Measurements from ENCODE around the gene REXO1. TPM values are rescaled to one million over a fixed set of nuclear protein-coding genes. Genes with fewer than 3 reads are reported as not detected.
"Not testable (repeated sequence)": the region's sequence is repeated elsewhere in the genome, so short reads cannot be mapped to it uniquely, and the experiment has no call there.

Gene REXO1
- total and polyA plus RNA-seq, 2 donors (not counting 1 experiment from before 2014, with no cell fraction given): 72.6 to 898 TPM

- Mint-ChIP-seq H3K4me3 (peak within 1 kb of the TSS; percentile 99), H3K27ac (peak within 1 kb of the TSS; percentile 96), H3K4me1 (peaks cover 35% of the 10 kb centered on the region)
- Histone ChIP-seq H3K4me3 (ENCODE audit: control extremely low read depth in 1 of 5, extremely low read depth in 1 of 5, insufficient read depth in 1 of 5, low read depth in 2 of 5, low read length in 4 of 5) (peak within 1 kb of the TSS; percentile 63 to 92 (median 86)), H2AFZ (ENCODE audit: insufficient read depth, low read depth, low read length, poor library complexity, severe bottlenecking) (peak within 1 kb of the TSS; percentile 31), H3K4me1 (ENCODE audit: control insufficient read depth in 2 of 2, insufficient read depth in 2 of 2, low read length in 2 of 2) (peaks cover 32 to 51% of the 10 kb centered on the region in 2 donors), H3K4me2 (replicated peaks; ENCODE audit: low read depth, low read length, poor library complexity, severe bottlenecking) (peak within 1 kb of the TSS; percentile 92), H4K20me1 (ENCODE audit: control insufficient read depth, insufficient read depth, low read length, poor library complexity, severe bottlenecking) (peaks cover 40% of the 10 kb centered on the region), H3K9ac (ENCODE audit: low read length) (peak within 1 kb of the TSS; percentile 74), H3K79me2 (ENCODE audit: control insufficient read depth, insufficient read depth, low read length) (peaks cover 50% of the 10 kb centered on the region), H3K27ac (ENCODE audit: low read length in 2 of 2) (peak within 1 kb of the TSS; percentile 59 to 62)
- ChIA-PET CTCF (interaction anchor here (0.6 to 2.3 kb wide), 4 partner anchors 9 to 181 kb away, joined by 3 to 6 read pairs (median 3); no protein-coding TSS in a partner anchor), POLR2A (interaction anchor here (0.6 to 3.3 kb wide), 3 partner anchors 10 to 165 kb away, joined by 3 to 20 read pairs (median 6); no protein-coding TSS in a partner anchor)
- H3K36me3 ChIP-seq (replicated peaks in 1 of 2; ENCODE audit: control extremely low read depth in 1 of 2, control insufficient read depth in 1 of 2, extremely low read depth in 1 of 2, insufficient read depth in 2 of 2, low read length in 1 of 2); H3K27me3 ChIP-seq (replicated peaks in 1 of 4; ENCODE audit: control extremely low read depth in 1 of 4, control insufficient read depth in 3 of 4, insufficient read depth in 4 of 4, low read length in 3 of 4); H3K9me3 Mint-ChIP-seq (ENCODE audit: insufficient read depth); H3K9me3 ChIP-seq (ENCODE audit: control extremely low read depth in 1 of 3, control insufficient read depth in 2 of 3, insufficient read depth in 1 of 3, low read length in 2 of 3); H3K27me3 Mint-ChIP-seq: not testable (repeated sequence)
- 22% methylated on average over 43 of the region's 46 CpGs for WGBS (ENCODE audit: insufficient coverage)
- DNase-seq (peak; percentile 95), ATAC-seq (ENCODE audit: low read depth) (peak; percentile 98)
- intact Hi-C loops (cut with micrococcal nuclease): loop anchor here (1.0 kb wide), 3 partner anchors 9 to 20 kb away; partner anchors contain the start of genes ADAT3 and SCAMP4
These were observed 37.3 kb upstream of the REXO1 start, which contains the start of gene ABHD17A for GRCh38 chr19:1885398-1886119. Gene ABHD17A (minus strand): TSS chr19:1885496. CDS start chr19:1881566, 3,930 bp downstream.

DNA sequence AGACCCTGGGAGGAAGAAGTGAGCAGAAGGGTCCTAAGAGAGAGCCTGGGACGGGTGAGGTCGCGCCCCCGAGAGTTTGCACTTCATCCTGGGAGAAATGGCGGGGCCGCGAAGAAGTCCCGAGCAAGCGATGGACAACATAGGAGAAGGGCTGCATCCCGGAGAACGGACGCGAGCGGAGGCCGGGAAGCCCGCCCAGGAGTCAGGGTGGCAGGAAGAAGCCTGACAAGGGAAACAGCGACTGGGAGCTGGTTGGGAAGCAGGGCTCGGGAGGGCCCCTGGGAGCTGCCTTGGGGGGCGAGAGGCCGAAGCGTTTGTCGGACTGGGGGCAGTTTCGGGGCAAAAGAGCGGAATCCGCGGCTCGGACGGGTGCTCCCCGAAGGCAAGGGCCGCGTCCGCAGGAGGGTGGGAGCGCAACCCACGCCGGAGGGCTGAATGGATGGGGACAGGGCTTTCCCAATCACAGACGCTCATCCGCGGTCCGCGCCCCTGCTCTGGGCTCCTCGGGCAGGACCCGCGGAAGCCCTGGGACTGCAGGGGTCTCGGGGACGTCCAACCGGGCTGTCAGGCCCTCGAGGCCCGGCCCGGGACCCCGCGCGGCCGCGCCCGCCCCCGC, 36.5 kb upstream of the REXO1 start:
- H3K27me3 Mint-ChIP-seq: no peaks in the 10 kb centered on the region
- 1% methylated on average over 56 of the region's 56 CpGs for WGBS (ENCODE audit: insufficient coverage)
- H3K9me3 ChIP-seq (ENCODE audit: control extremely low read depth in 1 of 3, control insufficient read depth in 2 of 3, insufficient read depth in 1 of 3, low read length in 2 of 3): no peaks in the 10 kb centered on the region
- peak overlapping the region; percentile 63 to 92 (median 86) for H3K4me3 ChIP-seq (ENCODE audit: control extremely low read depth in 1 of 5, extremely low read depth in 1 of 5, insufficient read depth in 1 of 5, low read depth in 2 of 5, low read length in 4 of 5)
- H3K4me1 ChIP-seq (ENCODE audit: control insufficient read depth in 2 of 2, insufficient read depth in 2 of 2, low read length in 2 of 2): peaks cover 32 to 51% of the 10 kb centered on the region in 2 donors
- H3K4me1 Mint-ChIP-seq: peaks cover 36% of the 10 kb centered on the region
- CTCF ChIA-PET: interaction anchor here (0.6 to 2.3 kb wide), 3 partner anchors 11 to 182 kb away, joined by 3 to 6 read pairs (median 3); no protein-coding TSS in a partner anchor
- H4K20me1 ChIP-seq (ENCODE audit: control insufficient read depth, insufficient read depth, low read length, poor library complexity, severe bottlenecking): peaks cover 46% of the 10 kb centered on the region
- H3K9me3 Mint-ChIP-seq (ENCODE audit: insufficient read depth): no peaks in the 10 kb centered on the region
- ATAC-seq (ENCODE audit: low read depth) (no peak), DNase-seq (no peak)
- H3K4me2 ChIP-seq (replicated peaks; ENCODE audit: low read depth, low read length, poor library complexity, severe bottlenecking): peak overlapping the region; percentile 92
- TF ChIP-seq CTCF (IDR thresholded peaks at IDR 0.05) (no peak), EZH2 (IDR thresholded peaks at IDR 0.05; ENCODE audit: borderline replicate concordance, insufficient read depth, low read depth, low read length, poor library complexity, severe bottlenecking) (no peak)
- peak overlapping the region; percentile 99 for H3K4me3 Mint-ChIP-seq
- peak overlapping the region; percentile 59 to 62 for H3K27ac ChIP-seq (ENCODE audit: low read length in 2 of 2)
- H3K27ac Mint-ChIP-seq: peak overlapping the region; percentile 96
- H2AFZ ChIP-seq (ENCODE audit: insufficient read depth, low read depth, low read length, poor library complexity, severe bottlenecking): peak overlapping the region; percentile 31
- peaks cover 56% of the 10 kb centered on the region for H3K79me2 ChIP-seq (ENCODE audit: control insufficient read depth, insufficient read depth, low read length)
- POLR2A ChIA-PET: interaction anchor here (2.0 to 3.3 kb wide), 2 partner anchors 9 to 13 kb away, joined by 6 to 20 read pairs; no protein-coding TSS in a partner anchor
- intact Hi-C loops (cut with micrococcal nuclease): loop anchor here (1.0 kb wide), 3 partner anchors 9 to 20 kb away; partner anchors contain the start of genes ADAT3 and SCAMP4
- H3K36me3 ChIP-seq (replicated peaks in 1 of 2; ENCODE audit: control extremely low read depth in 1 of 2, control insufficient read depth in 1 of 2, extremely low read depth in 1 of 2, insufficient read depth in 2 of 2, low read length in 1 of 2): peaks cover 0 to 13% of the 10 kb centered on the region in 2 experiments
- H3K9ac ChIP-seq (ENCODE audit: low read length): peak overlapping the region; percentile 74
- no peaks in the 10 kb centered on the region for H3K27me3 ChIP-seq (replicated peaks in 1 of 4; ENCODE audit: control extremely low read depth in 1 of 4, control insufficient read depth in 3 of 4, insufficient read depth in 4 of 4, low read length in 3 of 4)
